Measurements from ENCODE around the gene HYLS1.

Gene HYLS1

GRCh38 chr11:125947419-125948277, 60.2 kb downstream of the HYLS1 start:
- no peak overlapping the region for H3K4me3 ChIP-seq (ENCODE audit: low read length)

DNA sequence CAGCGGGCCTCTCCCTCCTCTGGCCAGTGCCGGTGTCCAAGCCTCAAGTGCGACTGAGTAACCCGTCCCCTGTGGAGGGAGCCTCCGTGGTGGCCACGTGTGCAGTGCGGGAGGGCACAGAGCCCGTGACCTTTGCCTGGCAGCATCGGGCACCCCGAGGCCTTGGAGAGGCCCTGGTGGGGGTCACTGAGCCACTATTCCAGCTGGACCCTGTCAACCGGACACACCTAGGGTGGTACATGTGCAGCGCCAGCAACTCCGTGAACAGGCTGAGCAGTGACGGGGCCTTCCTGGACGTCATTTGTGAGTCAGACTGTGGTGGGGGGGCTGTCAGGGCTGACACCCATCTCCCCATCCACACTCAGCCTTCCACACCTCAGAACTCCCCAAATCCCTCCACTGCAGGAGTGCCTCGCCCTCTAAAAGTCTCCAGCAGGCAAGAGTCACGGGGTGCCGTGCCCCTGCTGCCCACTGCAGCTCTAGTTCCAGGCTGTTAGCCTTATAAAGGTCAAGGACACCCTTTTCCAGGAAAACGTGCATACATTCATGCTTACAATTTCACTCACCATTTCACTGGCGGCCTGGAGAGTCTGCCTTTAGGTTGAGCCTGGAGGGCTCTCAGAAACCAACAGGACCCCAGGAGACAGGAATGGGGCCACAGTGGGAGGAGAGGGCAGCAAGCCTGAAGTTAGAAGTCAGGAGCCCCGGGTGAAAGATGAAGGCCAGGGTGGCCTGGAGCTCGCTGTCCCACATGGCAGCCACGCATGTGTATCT, 61.0 kb downstream of the HYLS1 start:
- no peak for DNase-seq (ENCODE audit: low read depth)
- no peak overlapping the region for H3K4me3 ChIP-seq (ENCODE audit: low read length)
- TF ChIP-seq, protein P1, sequence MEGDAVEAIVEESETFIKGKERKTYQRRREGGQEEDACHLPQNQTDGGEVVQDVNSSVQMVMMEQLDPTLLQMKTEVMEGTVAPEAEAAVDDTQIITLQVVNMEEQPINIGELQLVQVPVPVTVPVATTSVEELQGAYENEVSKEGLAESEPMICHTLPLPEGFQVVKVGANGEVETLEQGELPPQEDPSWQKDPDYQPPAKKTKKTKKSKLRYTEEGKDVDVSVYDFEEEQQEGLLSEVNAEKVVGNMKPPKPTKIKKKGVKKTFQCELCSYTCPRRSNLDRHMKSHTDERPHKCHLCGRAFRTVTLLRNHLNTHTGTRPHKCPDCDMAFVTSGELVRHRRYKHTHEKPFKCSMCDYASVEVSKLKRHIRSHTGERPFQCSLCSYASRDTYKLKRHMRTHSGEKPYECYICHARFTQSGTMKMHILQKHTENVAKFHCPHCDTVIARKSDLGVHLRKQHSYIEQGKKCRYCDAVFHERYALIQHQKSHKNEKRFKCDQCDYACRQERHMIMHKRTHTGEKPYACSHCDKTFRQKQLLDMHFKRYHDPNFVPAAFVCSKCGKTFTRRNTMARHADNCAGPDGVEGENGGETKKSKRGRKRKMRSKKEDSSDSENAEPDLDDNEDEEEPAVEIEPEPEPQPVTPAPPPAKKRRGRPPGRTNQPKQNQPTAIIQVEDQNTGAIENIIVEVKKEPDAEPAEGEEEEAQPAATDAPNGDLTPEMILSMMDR (conservative IDR thresholded peaks at IDR 0.05; ENCODE audit: low read length), result no peak

More at GRCh38 chr11:125947419-125948277, 60.2 kb downstream of the HYLS1 start:
- no peak for DNase-seq (ENCODE audit: low read depth)
- TF ChIP-seq, protein P1 (conservative IDR thresholded peaks at IDR 0.05; ENCODE audit: low read length), result no peak

GRCh38 chr11:125949271-125950177, 62.1 kb downstream of the HYLS1 start:
- TF ChIP-seq, protein P1 (conservative IDR thresholded peaks at IDR 0.05; ENCODE audit: low read length), result no peak
- DNase-seq (ENCODE audit: low read depth), result no peak
- no peak overlapping the region for H3K4me3 ChIP-seq (ENCODE audit: low read length)

- no peak overlapping the region for H3K4me3 ChIP-seq (ENCODE audit: low read length)
- TF ChIP-seq, protein P1 (conservative IDR thresholded peaks at IDR 0.05; ENCODE audit: low read length), result no peak
- DNase-seq (ENCODE audit: low read depth), result no peak
These were observed 62.7 kb downstream of the HYLS1 start for GRCh38 chr11:125950178-125950490.
